Mucosa of descending colon (tissue), 3 donors: ENCODE results near the gene NCOA6. TPM values are rescaled to one million over a fixed set of nuclear protein-coding genes. Genes with fewer than 3 reads are reported as not detected.

ENCODE experiments used
- ATAC-seq: fragments of 200-7000 bp; cut with Tn5 transposase; one replicate; pipeline ENCODE4 v1.9.1; 2020; ENCODE audit warnings: mild to moderate bottlenecking, moderate library complexity
- DNase-seq, 3 donors: peaks; one replicate each; pipeline ENCODE4 v3.0.0-alpha.2; 2020
- H3K36me3 ChIP-seq: fragments of 200-600 bp; one replicate; pipeline ENCODE4 v1.8.0; 2021; ENCODE audit warnings: low read depth, mild to moderate bottlenecking
- H3K4me1 ChIP-seq: fragments of 200-600 bp; one replicate; pipeline ENCODE4 v1.8.0; 2021; ENCODE audit warnings: low read depth, mild to moderate bottlenecking
- H3K4me3 ChIP-seq: fragments of 200-600 bp; one replicate; pipeline ENCODE4 v1.8.0; 2021; ENCODE audit warnings: mild to moderate bottlenecking
- H3K9me3 ChIP-seq: fragments of 200-600 bp; one replicate; pipeline ENCODE4 v1.8.0; 2021; ENCODE audit warnings: mild to moderate bottlenecking
- CTCF ChIP-seq: fragments of 200-600 bp; IDR thresholded peaks from one replicate; pipeline ENCODE4 v1.8.0; 2022; ENCODE audit warnings: antibody characterized with exemption, mild to moderate bottlenecking
- intact Hi-C, 2 donors: fragments of 100-400 bp; cut with DNase I in 1 of 2; cut with micrococcal nuclease in 1 of 2; formaldehyde crosslinking; loops; one replicate each; pipeline versions ENCODE4 v1.11.0 to v1.11.1; 2022; cut with DNase I, micrococcal nuclease
- total RNA-seq, 3 donors: library from RNA; stranded (reverse); fragmentation: NEBNext Ultra II Directional in 2 of 3; extraction: Animal tissue kit (Norgen Biotek cat#: 25700) in 2 of 3; gene quantifications; one replicate each; pipeline versions ENCODE4 v1.2.1 to v1.2.4, GENCODE V29; 2021 to 2023
- donor health status: DM: no; HTN: no; CAD: no; lungs with moderate emphysema.
- donor health status: DM: no; HTN: no; CAD: no.
- donor health status: DM: no; HTN: yes; CAD: no.

Gene NCOA6
- total RNA-seq, 3 donors from 2014 or later = 37.8 to 47.5 (median 44.3) TPM

GRCh38 chr20:34712525-34713192 is 112.8 kb downstream of the NCOA6 start:
- no peaks in the 10 kb centered on the region for H3K36me3 ChIP-seq
- H3K4me3 ChIP-seq = no peak overlapping the region
- no peak for ATAC-seq
- intact Hi-C loops = no loop called here
- DNase-seq = no peak
- H3K4me1 ChIP-seq = peaks cover 8% of the 10 kb centered on the region
- TF ChIP-seq CTCF = no peak
- H3K9me3 ChIP-seq = no peaks in the 10 kb centered on the region

GRCh38 chr20:34711813-34712430 is 113.5 kb downstream of the NCOA6 start:
- Histone ChIP-seq H3K36me3 (no peaks in the 10 kb centered on the region), H3K9me3 (no peaks in the 10 kb centered on the region), H3K4me3 (no peak overlapping the region), H3K4me1 (peaks cover 10% of the 10 kb centered on the region)
- no peak for ATAC-seq
- intact Hi-C loops = no loop called here
- no peak for TF ChIP-seq CTCF
- no peak for DNase-seq

GRCh38 chr20:34710861-34711574 is 114.4 kb downstream of the NCOA6 start:
- DNase-seq = peak in 1 of 3 donors; percentile 26
- TF ChIP-seq CTCF = no peak
- Histone ChIP-seq H3K36me3 (no peaks in the 10 kb centered on the region), H3K4me3 (no peak overlapping the region), H3K9me3 (no peaks in the 10 kb centered on the region), H3K4me1 (peaks cover 19% of the 10 kb centered on the region)
- intact Hi-C loops = no loop called here
- ATAC-seq = no peak

- ATAC-seq = no peak
Observed at GRCh38 chr20:34710568-34710839, 114.9 kb downstream of the NCOA6 start.

More at GRCh38 chr20:34710568-34710839, 114.9 kb downstream of the NCOA6 start:
- H3K4me3 ChIP-seq = no peak overlapping the region
- no peaks in the 10 kb centered on the region for H3K9me3 ChIP-seq
- no peak for TF ChIP-seq CTCF
- peaks cover 24% of the 10 kb centered on the region for H3K4me1 ChIP-seq
- DNase-seq = no peak
- intact Hi-C loops = no loop called here
- no peaks in the 10 kb centered on the region for H3K36me3 ChIP-seq
